ENCODE results near the gene NTRK1. TPM values are rescaled to one million over a fixed set of nuclear protein-coding genes. Genes with fewer than 3 reads are reported as not detected.

The NTRK1 gene
- total and polyA plus RNA-seq, 2 of the 13 experiments (the other 11 are each of a cell fraction or from before 2014, with no cell fraction given): not detected

GRCh38 chr1:156813750-156814570, 46.7 kb upstream of the NTRK1 start (continued):
- TF ChIP-seq ZNF800 (CRISPR knock-in tag; IDR thresholded peaks at IDR 0.05): peak; percentile 79; the same call in 1 of the 2 replicates
- no peak for TF ChIP-seq ZNF577 (CRISPR knock-in tag; IDR thresholded peaks at IDR 0.05; ENCODE audit: borderline replicate concordance, low read depth)
- peak; percentile 57; the same call in 1 of the 2 replicates for TF ChIP-seq REPIN1 (CRISPR knock-in tag; IDR thresholded peaks at IDR 0.05; ENCODE audit: borderline replicate concordance, low read depth)
- no peak for TF ChIP-seq ZNF207 (IDR thresholded peaks at IDR 0.05; ENCODE audit: borderline replicate concordance)
- no peak; the same call in 1 of the 2 replicates for TF ChIP-seq NFYC (CRISPR knock-in tag; IDR thresholded peaks at IDR 0.05)
- TF ChIP-seq HMGA1 (CRISPR knock-in tag; conservative IDR thresholded peaks at IDR 0.05): no peak
- peak; percentile 44; the same call in 1 of the 2 replicates for TF ChIP-seq ZNF749 (CRISPR knock-in tag; IDR thresholded peaks at IDR 0.05; ENCODE audit: borderline replicate concordance)
- TF ChIP-seq, protein P1, sequence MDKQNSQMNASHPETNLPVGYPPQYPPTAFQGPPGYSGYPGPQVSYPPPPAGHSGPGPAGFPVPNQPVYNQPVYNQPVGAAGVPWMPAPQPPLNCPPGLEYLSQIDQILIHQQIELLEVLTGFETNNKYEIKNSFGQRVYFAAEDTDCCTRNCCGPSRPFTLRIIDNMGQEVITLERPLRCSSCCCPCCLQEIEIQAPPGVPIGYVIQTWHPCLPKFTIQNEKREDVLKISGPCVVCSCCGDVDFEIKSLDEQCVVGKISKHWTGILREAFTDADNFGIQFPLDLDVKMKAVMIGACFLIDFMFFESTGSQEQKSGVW (CRISPR knock-in tag; IDR thresholded peaks at IDR 0.05; ENCODE audit: borderline replicate concordance): no peak
- no peak for TF ChIP-seq AKAP8 (CRISPR knock-in tag; IDR thresholded peaks at IDR 0.05)
- TF ChIP-seq, protein P2, sequence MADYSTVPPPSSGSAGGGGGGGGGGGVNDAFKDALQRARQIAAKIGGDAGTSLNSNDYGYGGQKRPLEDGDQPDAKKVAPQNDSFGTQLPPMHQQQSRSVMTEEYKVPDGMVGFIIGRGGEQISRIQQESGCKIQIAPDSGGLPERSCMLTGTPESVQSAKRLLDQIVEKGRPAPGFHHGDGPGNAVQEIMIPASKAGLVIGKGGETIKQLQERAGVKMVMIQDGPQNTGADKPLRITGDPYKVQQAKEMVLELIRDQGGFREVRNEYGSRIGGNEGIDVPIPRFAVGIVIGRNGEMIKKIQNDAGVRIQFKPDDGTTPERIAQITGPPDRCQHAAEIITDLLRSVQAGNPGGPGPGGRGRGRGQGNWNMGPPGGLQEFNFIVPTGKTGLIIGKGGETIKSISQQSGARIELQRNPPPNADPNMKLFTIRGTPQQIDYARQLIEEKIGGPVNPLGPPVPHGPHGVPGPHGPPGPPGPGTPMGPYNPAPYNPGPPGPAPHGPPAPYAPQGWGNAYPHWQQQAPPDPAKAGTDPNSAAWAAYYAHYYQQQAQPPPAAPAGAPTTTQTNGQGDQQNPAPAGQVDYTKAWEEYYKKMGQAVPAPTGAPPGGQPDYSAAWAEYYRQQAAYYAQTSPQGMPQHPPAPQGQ (CRISPR knock-in tag; IDR thresholded peaks at IDR 0.05; ENCODE audit: borderline replicate concordance): no peak
- no peak for TF ChIP-seq TMF1 (CRISPR knock-in tag; IDR thresholded peaks at IDR 0.05; ENCODE audit: low read depth)
- no peak for TF ChIP-seq REXO4 (CRISPR knock-in tag; IDR thresholded peaks at IDR 0.05; ENCODE audit: borderline replicate concordance)
- TF ChIP-seq ZNF772 (CRISPR knock-in tag; IDR thresholded peaks at IDR 0.05): peak; percentile 69
- TF ChIP-seq, protein P3, sequence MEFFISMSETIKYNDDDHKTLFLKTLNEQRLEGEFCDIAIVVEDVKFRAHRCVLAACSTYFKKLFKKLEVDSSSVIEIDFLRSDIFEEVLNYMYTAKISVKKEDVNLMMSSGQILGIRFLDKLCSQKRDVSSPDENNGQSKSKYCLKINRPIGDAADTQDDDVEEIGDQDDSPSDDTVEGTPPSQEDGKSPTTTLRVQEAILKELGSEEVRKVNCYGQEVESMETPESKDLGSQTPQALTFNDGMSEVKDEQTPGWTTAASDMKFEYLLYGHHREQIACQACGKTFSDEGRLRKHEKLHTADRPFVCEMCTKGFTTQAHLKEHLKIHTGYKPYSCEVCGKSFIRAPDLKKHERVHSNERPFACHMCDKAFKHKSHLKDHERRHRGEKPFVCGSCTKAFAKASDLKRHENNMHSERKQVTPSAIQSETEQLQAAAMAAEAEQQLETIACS (CRISPR knock-in tag; IDR thresholded peaks at IDR 0.05): peak; percentile 57
- no peak for TF ChIP-seq ZNF17 (CRISPR knock-in tag; IDR thresholded peaks at IDR 0.05)
- TF ChIP-seq ZNF576 (CRISPR knock-in tag; IDR thresholded peaks at IDR 0.05): no peak
- no peak for TF ChIP-seq ZNF841 (CRISPR knock-in tag; IDR thresholded peaks at IDR 0.05; ENCODE audit: borderline replicate concordance)
- peak; percentile 52; the same call in 1 of the 2 replicates for TF ChIP-seq ARNTL (CRISPR knock-in tag; IDR thresholded peaks at IDR 0.05)
- TF ChIP-seq ZNF614 (CRISPR knock-in tag; IDR thresholded peaks at IDR 0.05; ENCODE audit: borderline replicate concordance): peak; percentile 60; the same call in 1 of the 2 replicates
- TF ChIP-seq ZNF792 (CRISPR knock-in tag; IDR thresholded peaks at IDR 0.05): peak; percentile 91
- TF ChIP-seq ZNF3 (CRISPR knock-in tag; IDR thresholded peaks at IDR 0.05): no peak
- TF ChIP-seq, protein P4, sequence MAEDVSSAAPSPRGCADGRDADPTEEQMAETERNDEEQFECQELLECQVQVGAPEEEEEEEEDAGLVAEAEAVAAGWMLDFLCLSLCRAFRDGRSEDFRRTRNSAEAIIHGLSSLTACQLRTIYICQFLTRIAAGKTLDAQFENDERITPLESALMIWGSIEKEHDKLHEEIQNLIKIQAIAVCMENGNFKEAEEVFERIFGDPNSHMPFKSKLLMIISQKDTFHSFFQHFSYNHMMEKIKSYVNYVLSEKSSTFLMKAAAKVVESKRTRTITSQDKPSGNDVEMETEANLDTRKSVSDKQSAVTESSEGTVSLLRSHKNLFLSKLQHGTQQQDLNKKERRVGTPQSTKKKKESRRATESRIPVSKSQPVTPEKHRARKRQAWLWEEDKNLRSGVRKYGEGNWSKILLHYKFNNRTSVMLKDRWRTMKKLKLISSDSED (CRISPR knock-in tag; IDR thresholded peaks at IDR 0.05): no peak

Measured in HepG2 (cell line).